Measurements from ENCODE around the gene RDH16.
"Not testable (repeated sequence)": the region's sequence is repeated elsewhere in the genome, so short reads cannot be mapped to it uniquely, and the experiment has no call there.

Gene RDH16

DNA sequence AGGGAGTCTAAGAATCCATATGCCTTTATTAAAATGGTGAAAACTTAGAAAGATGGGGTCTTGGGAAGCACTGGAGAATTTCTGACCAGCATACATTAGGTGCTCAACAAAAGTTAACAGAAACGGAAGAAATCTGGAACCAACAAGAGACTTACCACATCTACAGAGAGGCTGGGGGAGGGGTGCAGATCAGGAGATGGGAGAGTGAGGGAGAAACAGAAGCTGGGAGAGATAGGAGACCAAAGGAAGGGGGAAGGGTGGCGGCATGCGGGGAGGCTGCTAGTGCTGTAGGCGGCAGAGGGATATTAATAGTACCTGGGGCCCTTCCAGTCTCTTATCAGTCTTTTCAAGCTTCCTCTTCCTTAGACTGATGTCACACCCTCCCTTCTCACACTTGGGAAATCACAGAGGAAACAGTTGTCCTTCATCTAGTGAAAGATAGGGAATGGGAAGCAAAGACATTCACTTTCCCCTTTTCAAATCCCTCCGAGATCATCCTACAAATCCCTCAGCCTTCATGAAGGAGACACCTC is 30.9 kb upstream of the RDH16 start:
- DNase-seq = peak; percentile 45

DNA sequence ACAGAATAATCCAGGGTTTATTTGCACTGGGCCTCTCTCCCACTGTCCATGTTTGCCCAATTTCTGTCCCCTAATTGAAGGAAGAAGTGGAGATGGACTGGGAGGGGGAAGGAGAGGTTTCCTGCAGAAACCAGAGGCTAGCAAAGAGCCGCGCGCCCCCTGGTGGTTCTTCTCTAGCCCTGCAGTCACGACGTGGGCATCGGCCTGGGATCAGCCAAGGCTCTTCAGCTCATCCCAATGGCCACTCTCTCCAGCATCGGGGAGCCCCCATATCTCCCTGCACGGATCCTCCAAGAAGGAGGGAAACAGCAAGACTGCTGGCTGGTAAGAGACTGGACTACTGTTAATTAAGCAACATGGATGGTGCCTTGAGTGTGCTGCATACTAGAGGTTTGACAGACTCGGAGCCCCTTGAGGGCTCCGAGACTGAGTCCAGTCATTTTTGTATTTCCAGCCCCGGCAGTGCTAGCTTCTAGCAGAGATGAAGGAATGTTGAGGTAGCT is 30.2 kb upstream of the RDH16 start:
- peak; percentile 90 for DNase-seq

DNA sequence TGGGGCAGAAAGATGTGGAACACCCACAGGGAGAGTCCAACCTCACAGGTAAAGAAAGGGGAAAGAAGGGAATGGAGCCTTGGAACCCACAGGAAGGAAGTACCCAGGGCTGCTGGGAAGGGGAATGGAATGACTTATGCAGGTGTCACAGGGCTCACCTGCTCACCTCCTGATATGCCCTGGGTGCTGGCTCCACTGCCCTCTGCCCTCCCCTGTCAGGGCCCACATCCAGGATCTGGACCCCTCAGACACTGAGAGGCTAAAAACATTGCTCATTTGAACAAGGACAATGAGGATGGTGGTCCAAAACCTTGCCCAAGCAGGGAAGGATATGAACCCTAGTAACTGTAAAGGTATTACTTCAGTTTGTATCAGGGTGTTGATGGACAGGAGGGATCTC is 29.6 kb upstream of the RDH16 start:
- no peak for DNase-seq

DNA sequence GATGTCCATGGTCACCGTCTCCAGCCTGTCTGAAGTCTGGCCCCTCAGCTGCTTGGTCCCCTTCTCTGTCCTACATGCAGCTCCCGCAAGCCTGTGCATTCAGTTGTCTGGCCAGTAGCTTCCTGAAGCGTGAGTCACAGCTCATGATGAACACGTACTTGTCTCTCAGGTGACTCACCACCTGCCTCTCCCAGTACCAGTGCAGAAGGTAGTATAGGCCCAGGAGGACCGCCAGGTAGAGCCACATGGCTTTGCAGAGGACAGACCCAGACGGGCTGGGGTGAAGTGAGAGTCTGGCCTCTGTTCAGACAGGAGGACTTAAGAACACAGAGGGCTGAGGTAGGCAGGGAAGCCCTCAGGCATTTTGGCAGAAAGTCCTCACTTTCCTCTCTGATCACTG is 28.3 kb upstream of the RDH16 start:
- DNase-seq = not testable (repeated sequence)

DNA sequence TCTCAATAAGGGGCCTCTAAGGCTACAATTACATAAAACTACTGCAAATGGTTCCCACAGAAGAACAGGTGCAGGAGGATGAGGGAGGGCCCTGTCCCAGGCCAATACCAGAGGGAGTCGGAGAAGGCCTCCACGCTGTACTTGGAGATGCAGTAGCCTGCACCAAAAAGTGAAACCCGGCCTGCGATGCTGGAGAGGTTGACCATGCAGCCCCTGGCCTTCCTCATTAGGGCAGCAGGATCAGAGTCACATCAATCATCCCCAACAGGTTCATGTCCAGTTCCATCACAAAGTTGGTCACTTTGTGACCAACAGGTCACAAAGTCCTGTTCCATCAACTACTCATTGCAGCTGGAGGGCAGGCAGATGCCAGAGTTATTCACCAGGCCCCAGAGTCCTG is 26.0 kb upstream of the RDH16 start:
- no peak for DNase-seq

- not testable (repeated sequence) for DNase-seq
Observed at GRCh38 chr12:56982578-56983236, 25.3 kb upstream of the RDH16 start.

- no peak for DNase-seq
Observed at GRCh38 chr12:56980941-56981530, 23.6 kb upstream of the RDH16 start.

GRCh38 chr12:56980268-56980667 is 22.9 kb upstream of the RDH16 start:
- DNase-seq = no peak

GRCh38 chr12:56979628-56980027 is 22.2 kb upstream of the RDH16 start:
- DNase-seq = no peak

DNA sequence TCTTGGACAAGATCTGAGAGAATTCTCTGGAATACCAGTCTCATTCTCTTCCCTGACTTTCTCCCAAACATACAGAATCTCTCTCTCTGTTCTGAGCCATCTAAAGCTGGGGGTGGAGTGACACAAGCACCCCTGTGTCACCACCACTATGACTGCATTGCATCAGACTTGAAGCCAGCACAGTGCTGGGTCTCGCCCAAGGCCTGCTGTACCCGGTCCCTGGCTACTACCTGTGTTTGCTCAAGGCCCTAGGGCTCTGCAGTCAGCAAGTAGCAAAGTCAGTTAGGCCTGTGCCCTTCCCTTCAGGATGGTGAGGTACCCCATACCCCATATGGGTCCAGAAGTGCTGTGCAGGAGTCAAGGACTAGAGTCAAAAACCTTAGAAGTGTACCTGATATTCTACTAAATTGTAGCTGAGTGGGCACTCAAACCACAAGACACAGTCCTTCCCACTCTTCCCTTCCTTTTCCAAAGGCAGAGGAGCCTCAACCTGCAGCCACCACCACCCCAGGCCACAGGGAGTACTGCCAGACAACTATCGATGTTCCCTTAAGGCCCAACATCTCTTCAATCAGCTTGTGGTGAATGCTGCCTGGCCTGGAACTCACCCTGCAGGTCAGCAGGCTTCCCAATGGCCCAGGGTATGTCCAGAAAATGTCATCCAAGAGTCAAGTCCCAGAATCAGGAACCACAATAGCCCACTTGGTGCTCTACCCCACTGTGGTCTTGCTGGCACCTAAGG is 21.2 kb upstream of the RDH16 start:
- no peak for DNase-seq

- DNase-seq = not testable (repeated sequence)
Observed at GRCh38 chr12:56977361-56977760, 20.0 kb upstream of the RDH16 start.

DNA sequence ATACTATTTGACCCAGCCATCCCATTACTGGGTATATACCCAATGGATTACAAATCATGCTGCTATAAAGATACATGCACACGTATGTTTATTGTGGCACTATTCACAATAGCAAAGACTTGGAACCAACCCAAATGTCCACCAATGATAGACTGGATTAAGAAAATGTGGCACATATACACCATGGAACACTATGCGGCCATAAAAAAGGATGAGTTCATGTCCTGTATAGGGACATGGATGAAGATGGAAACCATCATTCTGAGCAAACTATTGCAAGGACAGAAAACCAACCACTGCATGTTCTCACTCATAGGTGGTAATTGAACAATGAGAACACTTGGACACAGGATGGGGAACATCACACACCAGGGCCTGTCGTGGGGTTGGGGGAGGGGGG is 16.8 kb upstream of the RDH16 start:
- not testable (repeated sequence) for DNase-seq

- DNase-seq = not testable (repeated sequence)
Observed at GRCh38 chr12:56968910-56969309, 11.5 kb upstream of the RDH16 start.

GRCh38 chr12:56965997-56966642 is 8.7 kb upstream of the RDH16 start:
- DNase-seq = not testable (repeated sequence)

DNA sequence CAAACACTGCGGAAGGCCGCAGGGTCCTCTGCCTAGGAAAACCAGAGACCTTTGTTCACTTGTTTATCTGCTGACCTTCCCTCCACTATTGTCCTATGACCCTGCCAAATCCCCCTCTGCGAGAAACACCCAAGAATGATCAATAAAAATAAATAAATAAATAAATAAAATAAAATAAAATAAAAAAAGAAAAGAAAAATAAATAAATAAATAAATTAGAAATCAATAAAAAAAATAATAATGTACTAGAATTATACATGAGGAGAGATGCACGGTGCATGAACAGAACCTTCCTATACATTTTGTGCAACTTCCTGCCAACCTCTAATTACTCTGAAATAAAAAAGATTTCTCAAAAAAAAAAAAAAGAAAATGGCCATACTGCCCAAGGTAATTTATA is 7.7 kb upstream of the RDH16 start:
- DNase-seq = not testable (repeated sequence)

DNA sequence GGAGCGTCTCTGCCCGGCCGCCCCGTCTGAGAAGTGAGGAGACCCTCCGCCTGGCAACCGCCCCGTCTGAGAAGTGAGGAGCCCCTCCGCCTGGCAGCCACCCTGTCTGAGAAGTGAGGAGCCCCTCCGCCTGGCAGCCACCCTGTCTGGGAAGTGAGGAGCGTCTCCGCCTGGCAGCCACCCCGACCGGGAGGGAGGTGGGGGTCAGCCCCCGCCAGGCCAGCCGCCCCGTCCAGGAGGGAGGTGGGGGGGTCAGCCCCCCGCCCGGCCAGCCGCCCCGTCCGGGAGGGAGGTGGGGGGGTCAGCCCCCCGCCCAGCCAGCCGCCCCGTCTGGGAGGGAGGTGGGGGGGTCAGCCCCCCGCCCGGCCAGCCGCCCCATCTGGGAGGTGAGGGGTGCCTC is 6.1 kb upstream of the RDH16 start:
- DNase-seq = not testable (repeated sequence)

- not testable (repeated sequence) for DNase-seq
Observed at GRCh38 chr12:56962247-56962646, 4.8 kb upstream of the RDH16 start.

- DNase-seq = no peak
Observed at GRCh38 chr12:56958422-56958821, 1.0 kb upstream of the RDH16 start.

- DNase-seq = no peak
Observed at GRCh38 chr12:56955631-56956256, 1.7 kb downstream of the RDH16 start.

GRCh38 chr12:56954958-56955355 is 2.5 kb downstream of the RDH16 start:
- no peak for DNase-seq

DNA sequence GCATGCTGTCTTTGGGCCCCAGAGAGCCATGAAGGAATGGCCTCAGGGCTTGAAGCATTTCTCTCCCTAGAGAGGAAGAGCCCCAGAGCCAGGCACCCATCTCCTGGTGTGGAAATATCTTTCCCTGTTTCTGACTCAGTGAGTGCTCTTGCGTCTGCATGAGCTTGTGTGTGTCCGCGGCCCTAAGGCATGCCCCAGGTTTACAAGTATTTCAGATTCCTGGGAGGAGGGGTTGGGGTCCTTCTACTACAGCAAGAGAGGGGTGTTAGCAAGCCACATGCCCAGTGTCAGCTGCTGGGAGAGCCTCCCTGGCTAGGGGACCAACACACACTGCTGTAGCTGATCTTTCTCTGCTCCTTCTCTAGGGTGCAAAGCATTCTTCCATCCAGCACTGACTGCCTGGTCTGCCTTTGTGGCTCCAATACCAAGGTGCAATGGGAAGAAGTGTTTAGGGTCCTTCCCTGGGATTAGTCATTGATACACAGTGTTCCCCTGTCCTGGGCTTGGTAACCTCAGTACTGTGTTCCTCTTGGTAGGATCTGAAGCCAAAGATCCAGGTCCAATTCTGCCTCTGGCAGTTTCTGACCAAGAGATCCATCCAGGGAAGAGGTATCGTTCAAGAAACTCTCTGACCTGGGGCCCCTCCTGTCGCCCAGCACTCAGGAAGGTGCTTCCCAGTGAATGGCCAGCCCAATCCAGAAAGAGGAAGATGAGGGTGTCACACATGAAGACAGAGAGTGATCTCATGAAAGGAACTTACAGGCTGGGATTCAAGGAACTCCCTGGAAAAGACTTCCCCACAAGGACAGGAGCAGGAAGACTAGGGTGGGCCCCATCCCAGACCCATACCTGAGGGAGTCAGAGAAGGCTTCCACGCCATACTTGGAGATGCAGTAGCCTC is 3.1 kb downstream of the RDH16 start:
- DNase-seq = no peak

GRCh38 chr12:56953314-56953713 is 4.1 kb downstream of the RDH16 start:
- DNase-seq = no peak
